ENCODE measurements around the gene FAM9C. TPM values are rescaled to one million over a fixed set of nuclear protein-coding genes. Genes with fewer than 3 reads are reported as not detected.

The FAM9C gene
- total RNA-seq, 1 donor from 2014 or later: not detected

- Mint-ChIP-seq H3K9me3 (ENCODE audit: unreplicated experiment) (no peaks in the 10 kb centered on the region), H3K36me3 (ENCODE audit: unreplicated experiment) (no peaks in the 10 kb centered on the region), H3K27me3 (ENCODE audit: unreplicated experiment) (peaks cover 2% of the 10 kb centered on the region), H3K27ac (ENCODE audit: unreplicated experiment) (no peak overlapping the region), H3K4me1 (ENCODE audit: low read depth, unreplicated experiment) (no peaks in the 10 kb centered on the region), H3K4me3 (ENCODE audit: unreplicated experiment) (no peak overlapping the region)
- no peak for DNase-seq
- no peak for TF ChIP-seq CTCF (IDR thresholded peaks at IDR 0.05; ENCODE audit: partially characterized antibody, unreplicated experiment)
These were observed 36.8 kb downstream of the FAM9C start for GRCh38 chrX:13007519-13008188.

GRCh38 chrX:13005661-13006473, 38.6 kb downstream of the FAM9C start:
- TF ChIP-seq CTCF (IDR thresholded peaks at IDR 0.05; ENCODE audit: partially characterized antibody, unreplicated experiment): no peak
- Mint-ChIP-seq H3K36me3 (ENCODE audit: unreplicated experiment) (no peaks in the 10 kb centered on the region), H3K27me3 (ENCODE audit: unreplicated experiment) (peaks cover 2% of the 10 kb centered on the region), H3K27ac (ENCODE audit: unreplicated experiment) (no peak overlapping the region), H3K9me3 (ENCODE audit: unreplicated experiment) (no peaks in the 10 kb centered on the region), H3K4me3 (ENCODE audit: unreplicated experiment) (no peak overlapping the region), H3K4me1 (ENCODE audit: low read depth, unreplicated experiment) (no peaks in the 10 kb centered on the region)
- no peak for DNase-seq

GRCh38 chrX:13001961-13002671, 42.3 kb downstream of the FAM9C start:
- DNase-seq: no peak
- H3K36me3 Mint-ChIP-seq (ENCODE audit: unreplicated experiment): no peaks in the 10 kb centered on the region
- no peak for TF ChIP-seq CTCF (IDR thresholded peaks at IDR 0.05; ENCODE audit: partially characterized antibody, unreplicated experiment)
- no peak overlapping the region for H3K4me3 Mint-ChIP-seq (ENCODE audit: unreplicated experiment)
- no peaks in the 10 kb centered on the region for H3K9me3 Mint-ChIP-seq (ENCODE audit: unreplicated experiment)
- H3K27me3 Mint-ChIP-seq (ENCODE audit: unreplicated experiment): peaks cover 3% of the 10 kb centered on the region
- peaks cover 6% of the 10 kb centered on the region for H3K4me1 Mint-ChIP-seq (ENCODE audit: low read depth, unreplicated experiment)
- no peak overlapping the region for H3K27ac Mint-ChIP-seq (ENCODE audit: unreplicated experiment)

- no peak for DNase-seq
- H3K27ac Mint-ChIP-seq (ENCODE audit: unreplicated experiment): no peak overlapping the region
- peaks cover 4% of the 10 kb centered on the region for H3K27me3 Mint-ChIP-seq (ENCODE audit: unreplicated experiment)
- H3K4me3 Mint-ChIP-seq (ENCODE audit: unreplicated experiment): no peak overlapping the region
- TF ChIP-seq CTCF (IDR thresholded peaks at IDR 0.05; ENCODE audit: partially characterized antibody, unreplicated experiment): no peak
- H3K9me3 Mint-ChIP-seq (ENCODE audit: unreplicated experiment): no peaks in the 10 kb centered on the region
- H3K36me3 Mint-ChIP-seq (ENCODE audit: unreplicated experiment): no peaks in the 10 kb centered on the region
- H3K4me1 Mint-ChIP-seq (ENCODE audit: low read depth, unreplicated experiment): peaks cover 6% of the 10 kb centered on the region
These were observed 43.3 kb downstream of the FAM9C start for GRCh38 chrX:13001097-13001496.
